Peyer's patch (tissue), 4 donors: ENCODE results near the gene TOM1L1. TPM values are rescaled to one million over a fixed set of nuclear protein-coding genes. Genes with fewer than 3 reads are reported as not detected.
A peak's percentile ranks its signal among the peaks of the same experiment; 100 is the strongest.

Experiments used
- DNase-seq, 3 donors: peaks; one replicate each; pipeline ENCODE4 v3.0.0-alpha.2; 2017 to 2019
- H3K27ac ChIP-seq, 4 donors: fragments of 200-600 bp; sonication (generic); one replicate each; pipeline ENCODE4 v1.5.1; 2016 to 2019
- H3K27me3 ChIP-seq, 2 donors: fragments of 200-600 bp; sonication (generic); one replicate each; pipeline ENCODE4 v1.5.1; 2019
- H3K36me3 ChIP-seq, 3 donors: fragments of 200-600 bp; sonication (generic); one replicate each; pipeline ENCODE4 v1.5.1; 2016 to 2019
- H3K4me1 ChIP-seq, 4 donors: fragments of 200-600 bp; sonication (generic); one replicate each; pipeline ENCODE4 v1.5.1; 2016 to 2019
- H3K4me3 ChIP-seq, 4 donors: fragments of 200-600 bp; sonication (generic); 1 replicate in 3 of 4; 2 replicates in 1 of 4; pipeline ENCODE4 v1.5.1; 2016 to 2019; ENCODE audit warnings: mild to moderate bottlenecking in 1 of 4
- H3K9me3 ChIP-seq, 4 donors: fragments of 200-600 bp; sonication (generic); one replicate each; pipeline ENCODE4 v1.5.1; 2016 to 2019; ENCODE audit warnings: mild to moderate bottlenecking in 1 of 4
- CTCF ChIP-seq, 6 experiments: fragments of 450-650 bp in 4 of 6; fragments of 200-600 bp in 2 of 6; sonication (generic) in 1 of 6; IDR thresholded peaks; one replicate each; pipeline ENCODE4 v1.5.1; 2017 to 2019; ENCODE audit warnings: antibody characterized with exemption in 6 of 6, mild to moderate bottlenecking in 3 of 6, moderate library complexity in 1 of 6
- POLR2A ChIP-seq, 2 donors: fragments of 450-650 bp; IDR thresholded peaks; one replicate each; pipeline ENCODE4 v1.5.1; 2017; ENCODE audit warnings: antibody characterized with exemption in 2 of 2, mild to moderate bottlenecking in 2 of 2, moderate library complexity in 2 of 2
- total RNA-seq, 4 donors: library from RNA; depleted of rRNA; stranded (reverse); fragments of >200 nt; gene quantifications; one replicate each; pipeline ENCODE4 v1.1.0, GENCODE V29; 2016

The TOM1L1 gene
- 100 to 1,000 TPM in 1 of 4 donors, 10 to 100 TPM in 3; 35.5 to 108 (median 87.8) TPM for total RNA-seq

GRCh38 chr17:54900457-54901229, at the start of gene TOM1L1:
TOM1L1 (plus strand) TSS chr17:54900852; CDS start chr17:54900866, 14 bp downstream.
- Histone ChIP-seq H3K27ac (peak within 1 kb of the TSS; percentile 5 to 78 (median 64)), H3K4me1 (peaks cover 0 to 8% (median 0%) of the 10 kb centered on the region in 4 donors), H3K9me3 (no peaks in the 10 kb centered on the region), H3K36me3 (no peaks in the 10 kb centered on the region), H3K4me3 (peak within 1 kb of the TSS; percentile 32 to 60 (median 45)), H3K27me3 (no peaks in the 10 kb centered on the region)
- peak in 2 of 3 donors; percentile 88 to 93 for DNase-seq
- TF ChIP-seq CTCF (IDR thresholded peaks at IDR 0.05): peak in 4 of 6 experiments; percentile 9 to 77 (median 53)
- peak; percentile 47 to 83 for TF ChIP-seq POLR2A (IDR thresholded peaks at IDR 0.05)

- TF ChIP-seq POLR2A (IDR thresholded peaks at IDR 0.05) (no peak), CTCF (IDR thresholded peaks at IDR 0.05) (no peak)
- Histone ChIP-seq H3K27ac (no peak overlapping the region), H3K4me3 (no peak overlapping the region), H3K36me3 (no peaks in the 10 kb centered on the region), H3K27me3 (no peaks in the 10 kb centered on the region), H3K9me3 (no peaks in the 10 kb centered on the region), H3K4me1 (no peaks in the 10 kb centered on the region)
- no peak for DNase-seq
Measured at GRCh38 chr17:54859187-54859586, 41.5 kb upstream of the TOM1L1 start.

- no peaks in the 10 kb centered on the region for H3K36me3 ChIP-seq
- TF ChIP-seq CTCF (IDR thresholded peaks at IDR 0.05): no peak
- no peak for TF ChIP-seq POLR2A (IDR thresholded peaks at IDR 0.05)
- no peak overlapping the region for H3K4me3 ChIP-seq
- DNase-seq: no peak
- H3K27ac ChIP-seq: no peak overlapping the region
- no peaks in the 10 kb centered on the region for H3K9me3 ChIP-seq
- H3K4me1 ChIP-seq: no peaks in the 10 kb centered on the region
- no peaks in the 10 kb centered on the region for H3K27me3 ChIP-seq
Measured at GRCh38 chr17:54860617-54861470, 39.8 kb upstream of the TOM1L1 start.

- Histone ChIP-seq H3K27ac (no peak overlapping the region), H3K27me3 (no peaks in the 10 kb centered on the region), H3K36me3 (no peaks in the 10 kb centered on the region), H3K4me1 (no peaks in the 10 kb centered on the region), H3K9me3 (no peaks in the 10 kb centered on the region), H3K4me3 (no peak overlapping the region)
- no peak for TF ChIP-seq POLR2A (IDR thresholded peaks at IDR 0.05)
- no peak for TF ChIP-seq CTCF (IDR thresholded peaks at IDR 0.05)
- DNase-seq: no peak
Measured at GRCh38 chr17:54861471-54861983, 39.1 kb upstream of the TOM1L1 start.

- Histone ChIP-seq H3K4me3 (no peak overlapping the region), H3K36me3 (no peaks in the 10 kb centered on the region), H3K9me3 (no peaks in the 10 kb centered on the region), H3K27me3 (no peaks in the 10 kb centered on the region), H3K4me1 (no peaks in the 10 kb centered on the region), H3K27ac (no peak overlapping the region)
- TF ChIP-seq POLR2A (IDR thresholded peaks at IDR 0.05) (no peak), CTCF (IDR thresholded peaks at IDR 0.05) (no peak)
- no peak for DNase-seq
Measured at GRCh38 chr17:54863176-54863575, 37.5 kb upstream of the TOM1L1 start.
